GM23248 (cell line): Measurements from ENCODE around the gene ACER3. TPM values are rescaled to one million over a fixed set of nuclear protein-coding genes. Genes with fewer than 3 reads are reported as not detected.
"Not testable (repeated sequence)": the region's sequence is repeated elsewhere in the genome, so short reads cannot be mapped to it uniquely, and the experiment has no call there.

Experiments used
- DNase-seq: peaks from one replicate; pipeline ENCODE4 v3.0.0-alpha.2; 2015
- H2AFZ ChIP-seq: fragments of 200-600 bp; sonication (generic); 2 replicates; pipeline ENCODE4 v1.6.1; 2016; ENCODE audit warnings: antibody characterized with exemption
- H3F3A ChIP-seq: fragments of 200-600 bp; sonication (generic); 2 replicates; pipeline ENCODE4 v1.6.1; 2016; ENCODE audit warnings: mild to moderate bottlenecking, antibody characterized with exemption, mixed run types; ENCODE audit not compliant: insufficient read depth
- H3K27ac ChIP-seq: fragments of 200-600 bp; sonication (generic); 2 replicates; pipeline ENCODE4 v1.5.1; 2016; ENCODE audit warnings: mild to moderate bottlenecking
- H3K27me3 ChIP-seq: fragments of 200-600 bp; sonication (generic); replicated peaks from 2 replicates; pipeline ENCODE4 v1.6.1; 2016; ENCODE audit warnings: mild to moderate bottlenecking; ENCODE audit not compliant: insufficient read depth
- H3K36me3 ChIP-seq: fragments of 200-600 bp; sonication (generic); 2 replicates; pipeline ENCODE4 v1.6.1; 2016; ENCODE audit warnings: low read depth, mild to moderate bottlenecking
- H3K4me1 ChIP-seq: fragments of 200-600 bp; sonication (generic); 2 replicates; pipeline ENCODE4 v1.6.1; 2016; ENCODE audit warnings: mild to moderate bottlenecking; ENCODE audit not compliant: insufficient read depth
- H3K4me2 ChIP-seq: fragments of 200-600 bp; sonication (generic); one replicate; pipeline ENCODE4 v1.6.1; 2016; ENCODE audit warnings: mild to moderate bottlenecking; ENCODE audit not compliant: unreplicated experiment
- H3K4me3 ChIP-seq: fragments of 200-600 bp; sonication (generic); 2 replicates; pipeline ENCODE4 v1.5.1; 2016; ENCODE audit warnings: mild to moderate bottlenecking
- H3K79me2 ChIP-seq: fragments of 200-600 bp; sonication (generic); 2 replicates; pipeline ENCODE4 v1.6.1; 2016; ENCODE audit warnings: mild to moderate bottlenecking; ENCODE audit not compliant: insufficient read depth
- H3K9ac ChIP-seq: fragments of 200-600 bp; sonication (generic); 2 replicates; pipeline ENCODE4 v1.6.1; 2016; ENCODE audit warnings: mild to moderate bottlenecking
- H3K9me2 ChIP-seq: fragments of 200-600 bp; sonication (generic); 2 replicates; pipeline ENCODE4 v1.6.1; 2016; ENCODE audit warnings: mixed run types, mild to moderate bottlenecking, moderate library complexity; ENCODE audit not compliant: insufficient read depth
- H3K9me3 ChIP-seq: fragments of 200-600 bp; sonication (generic); one replicate; pipeline ENCODE4 v1.6.1; 2017; ENCODE audit warnings: low read depth
- H4K20me1 ChIP-seq: fragments of 200-600 bp; sonication (generic); 2 replicates; pipeline ENCODE4 v1.6.0; 2016; ENCODE audit not compliant: insufficient read depth
- EZH2 ChIP-seq: fragments of 200-600 bp; sonication (generic); IDR thresholded peaks from 2 replicates; pipeline ENCODE4 v1.6.1; 2018; ENCODE audit warnings: antibody characterized with exemption, mild to moderate bottlenecking; ENCODE audit not compliant: insufficient read depth, poor library complexity, severe bottlenecking
- EZH2phosphoT487 ChIP-seq: fragments of 200-600 bp; sonication (generic); IDR thresholded peaks from 2 replicates; pipeline ENCODE4 v1.6.1; 2018; ENCODE audit warnings: antibody characterized with exemption, moderate library complexity, mild to moderate bottlenecking, low read depth; ENCODE audit not compliant: insufficient read depth
- WGBS, 2 experiments: methylation state at CpG; one replicate each; pipeline ENCODE4 v1.1.6; 2015 to 2017; ENCODE audit warnings: low lambda C conversion rate in 2 of 2, low coverage in 1 of 2; ENCODE audit errors: missing lambda C conversion rate in 2 of 2; 5-methylcytosine and 5-hydroxymethylcytosine counted together
- in situ Hi-C: fragments of 300-500 bp; cut with MboI; formaldehyde crosslinking; loops from 2 replicates; pipeline ENCODE4 v1.15.0; 2020
- polyA plus RNA-seq: library from polyadenylated mRNA; unstranded; fragments of >200 nt; fragmentation: Nextera tagmentation; extraction: Ambion mirVana; gene quantifications from 2 replicates; pipeline ENCODE4 v1.2.1, GENCODE V29; 2016
- total RNA-seq: library from RNA; depleted of rRNA; stranded (reverse); fragments of >200 nt; shearing (Covaris generic); gene quantifications from 2 replicates; pipeline ENCODE4 v1.2.3, GENCODE V29; 2014

The ACER3 gene
- total and polyA plus RNA-seq, 2 experiments from 2014 or later: 9.1 to 10.2 TPM

DNA sequence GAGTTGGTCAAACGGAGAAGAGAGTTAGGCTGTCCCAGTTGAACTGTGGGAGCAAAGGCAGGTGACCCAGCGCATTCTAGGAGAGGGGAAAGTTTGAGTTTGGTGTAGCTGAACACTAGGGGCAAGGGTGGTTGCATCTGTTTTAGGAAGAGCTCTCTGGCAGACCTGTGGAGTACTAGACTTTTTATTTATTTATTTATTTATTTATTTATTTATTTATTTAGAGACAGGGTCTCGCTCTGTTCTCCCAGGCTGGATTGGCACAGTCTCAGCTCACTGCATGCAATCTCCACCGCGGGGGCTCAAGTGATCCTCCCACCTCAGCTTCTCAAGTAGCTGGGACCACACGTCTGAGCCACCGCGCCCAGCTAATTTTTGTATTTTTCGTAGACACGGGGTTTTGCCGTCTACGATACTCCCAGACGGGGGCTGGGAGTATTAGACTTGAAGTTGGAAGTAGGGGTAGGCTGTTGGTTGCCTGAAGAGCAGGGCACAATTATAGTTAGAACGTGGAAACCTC is 950 bp upstream of the ACER3 start:
- no peak overlapping the region for H3K27ac ChIP-seq
- no peak overlapping the region for H3K9ac ChIP-seq
- 86 to 91% methylated on average over 14 of the region's 14 CpGs for WGBS, 2 experiments
- H4K20me1 ChIP-seq: no peaks in the 10 kb centered on the region
- peaks cover 5% of the 10 kb centered on the region; the same call in 1 of the 2 replicates for H3K4me1 ChIP-seq
- in situ Hi-C loops: no loop called here
- no peak overlapping the region for H3K4me3 ChIP-seq
- TF ChIP-seq EZH2 (no peak), EZH2phosphoT487 (no peak)
- H2AFZ ChIP-seq: peak overlapping the region; percentile 89
- no peaks in the 10 kb centered on the region for H3K9me3 ChIP-seq
- no peaks in the 10 kb centered on the region for H3K36me3 ChIP-seq
- peaks cover 5% of the 10 kb centered on the region; the same call in 1 of the 2 replicates for H3K79me2 ChIP-seq
- no peaks in the 10 kb centered on the region for H3F3A ChIP-seq
- H3K4me2 ChIP-seq: no peak overlapping the region
- no peaks in the 10 kb centered on the region for H3K9me2 ChIP-seq
- no peaks in the 10 kb centered on the region for H3K27me3 ChIP-seq
- no peak for DNase-seq

DNA sequence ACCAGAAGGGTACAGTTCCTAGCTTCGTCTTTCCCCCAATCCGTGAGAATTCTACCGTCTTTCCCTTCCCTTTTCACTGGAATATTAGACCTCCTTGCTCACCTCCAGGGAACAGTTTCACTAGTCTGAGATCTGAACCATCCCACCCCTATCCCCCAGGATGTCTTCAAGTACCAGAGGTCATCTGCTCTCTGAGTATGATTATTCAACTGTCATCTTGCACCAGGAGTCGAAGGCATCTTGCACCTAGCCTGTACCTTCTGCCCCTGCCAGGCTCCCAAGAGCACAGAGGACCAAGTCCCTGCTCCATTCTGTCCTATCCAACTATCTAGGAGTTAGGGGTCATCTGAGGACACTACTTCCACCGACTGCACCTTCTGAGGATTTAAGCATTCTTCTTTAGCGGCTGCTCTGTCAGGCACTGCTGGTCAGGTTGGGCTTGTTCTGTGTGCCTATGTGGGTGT is 804 bp downstream of the ACER3 start:
- H3K4me2 ChIP-seq: peak overlapping the region; percentile 71
- no peaks in the 10 kb centered on the region for H3K9me2 ChIP-seq
- in situ Hi-C loops: no loop called here
- H3K4me3 ChIP-seq: peak overlapping the region; percentile 80
- peak; percentile 13 for DNase-seq
- TF ChIP-seq EZH2: no peak
- no peak for TF ChIP-seq EZH2phosphoT487
- H4K20me1 ChIP-seq: no peaks in the 10 kb centered on the region
- H3K9ac ChIP-seq: peak overlapping the region; percentile 89
- no peak overlapping the region for H3K27ac ChIP-seq
- peaks cover 5% of the 10 kb centered on the region; the same call in 1 of the 2 replicates for H3K4me1 ChIP-seq
- no peaks in the 10 kb centered on the region for H3K9me3 ChIP-seq
- H3F3A ChIP-seq: no peaks in the 10 kb centered on the region
- peak overlapping the region; percentile 89 for H2AFZ ChIP-seq
- WGBS, 2 experiments: 19 to 25% methylated on average over 6 of the region's 6 CpGs
- peaks cover 5% of the 10 kb centered on the region; the same call in 1 of the 2 replicates for H3K79me2 ChIP-seq
- no peaks in the 10 kb centered on the region for H3K27me3 ChIP-seq
- H3K36me3 ChIP-seq: no peaks in the 10 kb centered on the region

DNA sequence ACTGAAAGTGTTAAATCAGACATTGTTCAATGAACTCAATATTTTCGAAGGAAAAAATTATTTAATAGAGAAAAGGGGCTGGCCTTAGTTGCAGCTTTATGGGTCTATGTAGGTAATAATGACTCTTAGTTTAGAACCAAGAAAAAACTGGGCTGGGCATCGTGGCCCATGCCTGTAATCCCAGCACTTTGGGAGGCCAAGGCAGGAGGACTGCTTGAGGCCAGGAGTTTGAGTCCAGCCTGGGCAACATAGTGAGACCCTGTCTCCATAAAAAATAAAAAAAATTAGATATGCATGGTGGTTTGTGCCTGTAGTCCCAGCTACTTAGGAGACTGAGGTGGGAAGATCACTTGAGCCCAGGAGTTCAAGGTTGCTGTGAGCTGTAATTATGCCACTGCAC is 2.1 kb downstream of the ACER3 start:
- H4K20me1 ChIP-seq, H3K9me3 ChIP-seq, H3F3A ChIP-seq, H3K4me1 ChIP-seq, H3K4me3 ChIP-seq, DNase-seq, H3K9ac ChIP-seq, H3K4me2 ChIP-seq, H2AFZ ChIP-seq, H3K27ac ChIP-seq, H3K79me2 ChIP-seq, H3K9me2 ChIP-seq, H3K36me3 ChIP-seq, H3K27me3 ChIP-seq, in situ Hi-C loops: not testable (repeated sequence)
- WGBS, 2 experiments: 53 to 59% methylated on average over 2 of the region's 2 CpGs

DNA sequence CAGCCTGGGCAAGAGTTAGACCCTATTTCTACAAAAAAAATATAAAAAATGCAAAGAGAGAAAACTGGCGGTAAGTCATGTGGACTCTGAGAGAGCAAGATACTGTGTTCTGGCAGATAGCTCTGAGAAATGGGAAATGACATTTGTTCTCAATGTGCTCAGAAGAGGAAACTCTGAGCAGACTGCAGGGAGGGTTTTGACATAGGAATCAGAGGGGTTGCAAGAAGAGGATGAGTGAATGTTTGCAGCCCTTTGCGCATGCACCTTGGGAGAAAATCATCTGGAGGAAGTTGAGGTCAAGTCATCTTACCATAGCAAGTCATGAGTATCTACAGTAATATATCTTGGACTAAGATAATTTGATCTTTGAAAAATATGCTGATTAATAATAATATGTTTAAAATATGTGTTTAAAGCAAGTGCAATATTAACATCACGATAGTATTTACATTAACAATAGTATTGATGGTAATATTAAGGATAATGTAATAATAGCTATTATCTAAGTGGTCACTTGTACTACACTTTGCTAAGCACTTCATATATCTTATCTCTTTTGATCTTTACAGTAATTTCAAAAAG is 2.6 kb downstream of the ACER3 start:
- no peak overlapping the region for H3K4me2 ChIP-seq
- no peaks in the 10 kb centered on the region for H4K20me1 ChIP-seq
- no peak for DNase-seq
- H3K4me1 ChIP-seq: peaks cover 5% of the 10 kb centered on the region; the same call in 1 of the 2 replicates
- H3K9me2 ChIP-seq: no peaks in the 10 kb centered on the region
- H3K9ac ChIP-seq: no peak overlapping the region
- H3K27ac ChIP-seq: no peak overlapping the region
- in situ Hi-C loops: no loop called here
- H2AFZ ChIP-seq: no peak overlapping the region
- H3K36me3 ChIP-seq: no peaks in the 10 kb centered on the region
- 67 to 76% methylated on average over 3 of the region's 3 CpGs for WGBS, 2 experiments
- no peaks in the 10 kb centered on the region for H3F3A ChIP-seq
- no peaks in the 10 kb centered on the region for H3K27me3 ChIP-seq
- no peak overlapping the region for H3K4me3 ChIP-seq
- TF ChIP-seq EZH2phosphoT487 (no peak), EZH2 (no peak)
- H3K9me3 ChIP-seq: no peaks in the 10 kb centered on the region
- peaks cover 5% of the 10 kb centered on the region; the same call in 1 of the 2 replicates for H3K79me2 ChIP-seq
